Stimulated activated CD4-positive, alpha-beta T cell treated with anti-CD3 and anti-CD28 coated beads, TNF-alpha, amount 100 ng/mL, for 48 hours (primary cell): ENCODE data around the gene AGL.
"Not testable (repeated sequence)": the region's sequence is repeated elsewhere in the genome, so short reads cannot be mapped to it uniquely, and the experiment has no call there.

Experiments used
- DNase-seq, 3 donors: peaks; one replicate each; pipeline ENCODE4 v3.0.0-alpha.2; 2020; ENCODE audit warnings: low read depth in 3 of 3

The AGL gene

DNA sequence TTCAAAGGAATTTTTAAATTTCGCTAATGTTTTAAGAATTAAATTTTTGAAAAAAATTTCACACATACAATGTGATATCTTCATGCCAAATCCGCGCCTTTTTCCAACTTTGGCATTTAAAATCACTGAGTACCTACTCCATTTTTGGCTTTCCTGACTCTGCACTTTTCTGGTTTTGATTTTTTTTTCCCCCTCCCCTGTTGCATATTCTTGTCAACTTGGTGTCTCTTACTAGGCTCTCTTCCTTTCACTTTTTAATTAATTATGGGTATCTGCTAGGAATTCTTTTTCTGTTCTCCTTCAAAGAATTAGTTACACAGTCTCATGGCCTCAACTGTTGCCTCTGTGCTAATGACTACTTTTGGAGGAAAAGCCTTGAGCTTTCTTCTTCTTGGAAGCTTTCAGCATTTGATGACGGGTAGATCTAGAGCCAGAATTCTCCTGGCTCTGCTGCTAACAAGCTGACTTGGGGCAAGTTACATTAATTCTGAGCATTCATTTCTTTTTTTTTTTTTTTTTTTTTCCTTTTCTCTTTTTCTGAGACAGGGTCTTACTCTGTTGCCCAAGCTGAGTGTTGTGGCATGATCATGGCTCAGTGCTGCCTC is 1.8 kb downstream of the AGL start:
- no peak for DNase-seq

DNA sequence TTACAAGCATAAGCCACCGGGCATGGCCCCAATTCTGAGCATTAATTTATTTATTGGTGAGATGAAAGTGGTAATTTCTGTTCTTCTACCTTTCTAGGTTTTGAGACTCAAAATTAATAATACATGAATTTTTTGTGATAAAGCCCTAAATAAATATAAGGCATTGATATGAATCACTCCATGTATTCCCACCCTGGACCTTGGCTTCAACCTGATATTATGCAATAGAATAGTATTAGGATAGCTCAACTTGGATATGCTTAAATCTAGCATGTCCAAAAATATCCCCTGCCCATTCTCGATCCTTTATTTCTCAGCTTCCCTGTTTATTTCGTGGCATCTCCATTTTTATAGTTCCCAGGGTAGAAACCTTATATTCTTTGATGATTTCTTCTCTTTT is 2.5 kb downstream of the AGL start:
- DNase-seq = no peak

DNA sequence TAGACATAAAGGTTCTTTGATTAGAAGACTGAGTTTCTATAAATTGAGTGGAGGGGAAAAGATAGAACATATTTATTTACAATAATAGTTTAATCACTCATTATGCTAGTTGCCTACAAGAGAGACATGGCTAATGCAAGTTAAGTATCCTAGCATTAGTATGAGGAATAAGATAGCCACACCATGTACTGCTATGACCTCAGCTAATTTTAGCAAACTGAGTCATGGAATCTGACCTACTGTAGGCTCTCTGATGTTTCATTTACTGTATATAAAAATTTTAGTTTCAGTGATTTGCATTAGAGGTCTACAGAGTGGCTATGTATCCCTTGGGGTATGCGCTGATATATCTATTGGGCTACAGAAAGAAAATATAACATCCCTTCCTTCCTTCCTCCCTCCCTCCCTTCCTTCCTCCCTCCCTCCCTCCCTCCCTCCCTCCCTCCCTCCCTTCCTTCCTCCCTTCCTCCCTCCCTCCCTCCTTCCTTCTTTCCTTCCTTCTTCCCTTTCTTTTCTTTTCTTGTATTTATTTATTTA is 5.8 kb downstream of the AGL start:
- DNase-seq = no peak

DNA sequence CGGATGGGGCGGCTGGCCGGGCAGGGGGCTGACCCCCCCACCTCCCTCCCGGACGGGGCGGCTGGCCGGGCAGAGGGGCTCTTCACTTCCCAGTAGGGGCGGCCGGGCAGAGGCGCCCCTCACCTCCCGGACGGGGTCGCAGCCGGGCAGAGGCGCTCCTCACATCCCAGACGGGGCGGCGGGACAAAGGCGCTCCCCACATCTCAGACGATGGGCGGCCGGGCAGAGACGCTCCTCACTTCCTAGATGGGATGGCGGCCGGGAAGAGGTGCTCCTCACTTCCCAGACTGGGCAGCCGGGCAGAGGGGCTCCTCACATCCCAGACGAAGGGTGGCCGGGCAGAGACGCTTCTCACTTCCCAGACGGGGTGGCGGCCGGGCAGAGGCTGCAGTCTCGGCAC is 6.9 kb downstream of the AGL start:
- DNase-seq = not testable (repeated sequence)

DNA sequence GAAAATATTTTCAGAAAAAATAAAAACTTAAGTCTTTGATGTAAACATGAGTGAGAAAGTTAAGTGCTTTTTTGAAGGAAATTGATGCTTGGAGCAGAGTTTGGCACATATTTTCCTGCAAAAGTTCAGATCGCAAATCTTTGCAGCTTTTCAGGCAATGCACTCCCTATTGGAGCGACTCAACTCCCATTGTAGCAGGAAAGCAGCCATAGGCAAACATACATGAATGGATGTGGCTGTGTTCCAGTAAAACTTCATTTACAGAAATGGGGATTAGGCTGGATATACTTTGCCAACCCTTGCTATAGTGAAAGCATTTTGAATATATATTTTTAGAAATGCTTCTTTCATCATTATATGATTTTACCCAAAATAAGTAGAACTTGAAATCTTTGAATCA is 8.1 kb downstream of the AGL start:
- DNase-seq = no peak

DNA sequence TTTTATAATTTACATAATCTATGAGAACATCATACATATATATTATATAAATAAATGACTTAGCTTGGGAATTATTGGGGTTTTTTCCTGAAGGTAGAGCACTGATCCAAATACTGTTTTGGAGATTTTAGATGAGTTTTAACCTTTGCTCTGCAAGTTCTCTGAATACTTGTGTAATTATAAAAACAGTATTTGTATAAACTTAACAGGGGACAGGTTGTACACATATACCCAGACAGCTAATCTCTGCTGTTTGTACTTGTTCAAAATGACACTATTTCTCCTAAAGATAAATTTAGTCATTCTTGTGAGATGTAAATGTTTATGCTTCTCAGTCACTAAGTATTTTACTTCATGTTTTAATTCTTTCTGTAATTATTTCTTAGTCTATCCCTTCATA is 8.7 kb downstream of the AGL start:
- no peak for DNase-seq

DNA sequence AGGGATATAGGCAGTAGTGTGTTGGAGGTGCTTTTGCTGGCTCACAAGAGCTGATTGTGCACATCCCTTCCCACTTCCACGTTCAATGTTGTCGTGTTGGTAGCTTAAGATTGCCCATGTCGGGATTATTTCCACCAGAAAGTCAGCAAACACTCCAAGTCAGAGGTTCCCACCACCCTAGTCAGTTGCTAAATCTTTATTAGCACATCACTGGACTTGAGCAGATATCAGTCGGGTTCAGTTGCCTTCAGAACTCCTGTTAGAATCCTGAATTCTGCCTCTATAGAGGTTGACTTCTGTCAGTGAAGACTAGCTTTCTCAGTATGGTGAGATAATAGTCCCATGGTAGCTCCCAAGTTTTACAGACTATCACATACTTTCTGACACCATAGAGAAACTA is 10.5 kb downstream of the AGL start:
- no peak for DNase-seq

DNA sequence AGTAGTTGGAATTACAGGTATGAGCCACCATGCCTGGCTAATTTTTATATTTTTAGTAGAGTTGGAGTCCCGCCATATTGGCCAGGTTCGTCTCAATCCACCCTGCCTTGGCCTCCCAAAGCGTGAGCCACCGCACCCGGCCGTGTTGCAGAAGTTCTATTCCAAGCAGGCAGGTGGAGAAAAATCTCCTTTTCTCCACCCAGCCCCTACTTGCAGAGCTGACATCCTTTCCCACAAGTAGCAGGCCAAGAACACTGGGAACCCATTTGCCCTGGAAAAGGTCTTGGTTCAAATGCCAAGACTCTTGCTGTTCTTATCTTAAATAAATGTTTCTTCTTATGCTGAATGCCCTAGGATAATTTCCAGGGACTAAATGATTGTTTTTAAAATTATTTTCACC is 17.5 kb downstream of the AGL start:
- no peak for DNase-seq

DNA sequence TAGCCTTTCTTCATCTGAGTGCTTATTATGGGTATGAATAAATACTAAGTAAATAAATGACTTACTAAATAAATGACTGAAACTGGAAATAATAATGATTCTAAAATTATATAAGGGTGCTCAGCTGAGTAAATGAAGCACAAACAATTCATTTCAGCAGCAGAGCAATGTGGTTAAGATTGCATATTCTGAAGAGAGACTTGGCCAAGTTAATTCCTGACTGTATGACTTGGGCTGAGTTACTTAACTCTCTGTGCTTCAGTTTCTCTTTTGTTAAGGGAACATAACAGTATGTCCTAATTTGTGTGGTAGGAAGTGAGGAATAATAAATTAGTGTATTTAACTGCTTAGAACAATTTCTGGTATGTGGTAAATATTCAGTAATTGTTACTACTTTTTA is 19.1 kb downstream of the AGL start:
- no peak for DNase-seq

DNA sequence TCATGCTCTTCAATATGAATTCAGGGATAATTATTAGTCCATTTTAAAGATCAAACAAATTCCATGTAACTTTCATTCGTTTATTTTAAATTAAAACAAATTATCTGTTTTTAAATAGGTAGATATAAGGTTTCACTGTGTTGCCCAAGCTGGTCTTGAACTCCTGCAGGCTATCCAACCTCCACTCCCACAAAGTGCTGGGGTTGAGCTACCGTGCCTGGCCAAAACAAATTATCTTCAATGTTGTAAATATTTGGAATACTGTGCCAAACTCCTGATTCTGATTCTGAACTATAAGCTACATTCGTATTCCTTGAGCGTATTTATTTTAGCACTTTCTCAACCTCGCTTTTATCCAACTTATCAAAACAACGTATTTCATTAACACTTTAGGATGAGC is 19.6 kb downstream of the AGL start:
- DNase-seq = no peak

DNA sequence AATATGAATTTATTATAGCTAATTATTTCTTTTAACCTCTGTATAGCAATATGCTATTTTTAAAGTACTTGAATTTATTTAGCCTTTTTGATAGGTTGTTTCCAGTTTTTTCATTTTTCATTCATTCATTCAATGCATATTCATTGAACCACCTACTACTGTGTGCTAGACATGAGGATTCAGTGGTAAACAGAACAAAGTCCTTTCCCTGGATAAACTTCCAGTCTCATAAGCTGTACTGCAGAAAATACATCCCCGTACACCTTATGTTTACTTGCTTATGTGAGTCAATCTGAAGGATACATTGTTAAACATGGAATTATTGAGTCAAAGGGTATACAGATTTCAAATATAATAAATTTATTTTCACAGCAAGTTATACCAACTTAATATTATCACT is 21.9 kb downstream of the AGL start:
- DNase-seq = no peak

DNA sequence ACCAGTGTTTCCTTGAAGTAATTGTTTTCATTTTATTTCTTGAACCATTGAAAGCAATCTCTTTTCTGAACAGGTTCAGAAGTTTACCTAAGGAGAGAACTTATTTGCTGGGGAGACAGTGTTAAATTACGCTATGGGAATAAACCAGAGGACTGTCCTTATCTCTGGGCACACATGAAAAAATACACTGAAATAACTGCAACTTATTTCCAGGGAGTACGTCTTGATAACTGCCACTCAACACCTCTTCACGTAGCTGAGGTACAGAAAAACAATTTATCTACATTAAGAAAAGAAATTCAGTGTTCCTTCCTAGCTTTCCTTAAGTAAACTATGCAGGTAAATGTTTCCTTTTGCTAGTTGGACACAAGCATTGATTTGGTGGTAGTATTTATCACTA is 27.4 kb downstream of the AGL start:
- no peak for DNase-seq

DNA sequence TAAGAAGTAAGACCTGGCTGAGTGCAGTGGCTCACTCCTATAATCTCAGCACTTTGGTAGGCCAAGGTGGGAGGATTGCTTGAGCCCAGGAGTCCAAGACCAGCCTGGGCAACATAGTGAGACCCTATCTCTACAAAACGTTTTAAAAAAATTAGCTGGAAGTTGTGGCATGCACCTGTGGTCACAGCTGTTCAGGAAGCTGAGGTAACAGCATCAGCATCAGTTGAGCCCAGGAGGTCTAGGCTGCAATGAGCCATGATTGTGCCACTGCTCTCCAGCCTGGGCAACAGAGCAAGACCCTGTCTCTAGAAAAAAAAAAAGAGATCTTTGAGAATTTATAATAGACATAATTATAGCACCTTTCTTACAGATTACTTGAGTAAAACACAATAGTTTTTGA is 36.0 kb downstream of the AGL start:
- no peak for DNase-seq

DNA sequence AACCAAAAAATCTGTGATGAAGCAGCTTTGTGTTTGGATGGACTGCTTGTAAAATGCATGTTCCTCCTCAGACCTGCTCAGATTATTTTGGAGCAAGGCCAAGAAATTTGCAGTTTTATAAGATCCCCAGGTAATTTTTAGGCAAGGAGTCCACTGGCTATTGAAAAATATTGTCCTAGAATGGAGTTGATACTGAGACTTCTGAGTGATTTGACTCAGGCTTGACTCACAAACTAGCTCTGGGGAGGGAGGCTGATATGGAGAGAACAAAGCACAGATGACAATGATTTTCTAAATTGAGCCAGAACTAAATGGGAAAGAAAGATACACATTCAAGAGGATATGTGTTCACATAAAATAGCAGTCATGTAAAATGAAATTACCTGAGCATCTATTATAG is 36.7 kb downstream of the AGL start:
- DNase-seq = no peak

DNA sequence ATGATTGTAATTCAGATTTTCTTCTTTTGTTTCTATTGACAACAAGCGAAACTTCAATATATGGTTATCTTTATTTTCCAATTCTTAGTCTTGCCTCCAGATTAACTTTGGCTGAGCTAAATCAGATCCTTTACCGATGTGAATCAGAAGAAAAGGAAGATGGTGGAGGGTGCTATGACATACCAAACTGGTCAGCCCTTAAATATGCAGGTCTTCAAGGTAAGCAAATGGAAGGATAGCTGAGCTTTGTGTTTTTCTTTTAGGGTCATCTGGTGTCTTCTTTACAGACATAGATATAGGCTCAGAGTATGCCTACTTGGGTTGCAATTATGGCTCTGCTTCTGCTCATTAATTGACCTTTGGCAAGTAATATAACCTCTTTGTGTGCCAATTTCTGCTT is 37.7 kb downstream of the AGL start:
- DNase-seq = no peak

DNA sequence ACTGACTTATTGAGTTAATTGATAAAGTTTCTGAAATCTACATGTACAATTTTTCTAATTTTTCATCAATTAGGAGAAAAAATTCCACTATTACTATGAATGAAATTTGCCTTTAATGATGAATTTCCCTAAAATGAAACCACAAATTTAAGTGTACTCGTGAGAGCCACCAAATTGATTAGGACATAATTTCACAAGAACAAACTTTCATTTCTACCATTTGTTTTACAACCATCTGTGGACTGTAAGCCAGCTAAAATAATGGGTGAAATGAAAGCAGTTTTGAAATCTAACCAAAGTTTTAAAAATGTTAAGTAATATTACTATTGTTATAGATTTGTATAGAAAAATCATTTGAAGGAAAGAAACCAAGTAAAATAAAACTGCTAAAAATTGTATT is 41.8 kb downstream of the AGL start:
- no peak for DNase-seq

DNA sequence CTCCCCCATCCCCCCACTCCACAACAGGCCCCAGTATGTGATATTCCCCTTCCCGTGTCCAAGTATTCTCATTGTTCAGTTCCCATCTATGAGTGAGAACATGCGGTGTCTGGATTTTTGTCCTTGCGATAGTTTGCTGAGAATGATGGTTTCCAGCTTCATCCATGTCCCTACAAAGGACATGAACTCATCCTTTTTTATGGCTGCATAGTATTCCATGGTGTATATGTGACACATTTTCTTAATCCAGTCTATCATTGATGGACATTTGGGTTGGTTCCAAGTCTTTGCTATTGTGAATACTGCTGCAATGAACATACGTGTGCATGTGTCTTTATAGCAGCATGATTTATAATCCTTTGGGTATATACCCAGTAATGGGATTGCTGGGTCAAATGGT is 53.1 kb downstream of the AGL start:
- DNase-seq = not testable (repeated sequence)

DNA sequence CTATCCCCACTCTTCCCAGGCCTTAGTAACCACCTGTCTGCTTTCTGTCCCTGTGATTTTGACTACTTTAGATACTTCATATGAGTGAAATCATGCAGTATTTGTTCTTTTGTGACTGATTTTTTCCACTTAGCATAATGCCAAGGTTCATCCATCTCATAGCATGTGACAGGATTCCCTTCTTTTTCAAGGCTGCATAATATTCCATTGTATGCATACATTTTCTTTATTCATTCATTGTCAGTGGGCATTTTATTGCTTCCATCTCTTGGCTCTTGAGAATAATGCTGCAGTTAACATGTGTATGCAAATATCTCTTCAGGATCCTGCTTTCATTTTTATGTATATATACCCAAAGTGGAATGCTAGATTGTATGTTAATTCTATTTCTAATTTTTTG is 56.4 kb downstream of the AGL start:
- DNase-seq = no peak

DNA sequence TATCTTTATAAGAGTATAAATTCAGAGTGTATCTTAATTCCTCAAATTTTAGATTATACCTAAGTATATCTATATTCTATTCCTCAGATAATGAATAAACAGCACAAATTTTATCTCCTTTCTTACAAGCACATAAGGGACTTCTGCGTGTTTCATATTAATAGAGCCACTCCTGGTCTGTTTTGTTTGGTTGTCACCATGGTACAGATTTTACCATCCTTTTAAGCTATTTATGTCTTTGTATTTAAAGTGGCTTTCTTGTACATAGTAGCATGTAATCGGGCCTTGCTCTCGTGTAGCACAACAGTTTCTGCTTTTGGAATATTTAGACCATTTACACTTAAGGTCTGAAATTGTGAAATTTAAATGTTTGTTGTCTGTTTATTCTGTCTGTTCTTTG is 67.1 kb downstream of the AGL start:
- no peak for DNase-seq

DNA sequence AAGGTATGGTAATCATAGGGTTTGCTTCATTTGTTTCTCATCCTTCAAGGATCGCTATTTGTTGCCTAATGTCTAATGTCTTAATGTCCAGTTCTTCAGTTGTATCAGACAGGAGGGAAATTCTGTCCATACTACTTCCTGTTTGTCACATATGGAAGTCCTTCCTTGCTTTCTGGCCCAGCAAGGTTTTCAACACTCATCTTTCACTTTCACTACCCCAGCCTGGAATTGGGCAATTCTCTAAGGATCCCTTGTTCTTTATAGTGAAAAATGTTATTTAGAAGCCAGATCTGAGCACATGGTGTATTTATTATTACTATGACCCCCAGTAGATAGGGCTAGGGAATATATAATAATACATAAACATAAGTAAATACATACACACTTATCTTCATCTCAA is 69.1 kb downstream of the AGL start:
- DNase-seq = no peak

DNA sequence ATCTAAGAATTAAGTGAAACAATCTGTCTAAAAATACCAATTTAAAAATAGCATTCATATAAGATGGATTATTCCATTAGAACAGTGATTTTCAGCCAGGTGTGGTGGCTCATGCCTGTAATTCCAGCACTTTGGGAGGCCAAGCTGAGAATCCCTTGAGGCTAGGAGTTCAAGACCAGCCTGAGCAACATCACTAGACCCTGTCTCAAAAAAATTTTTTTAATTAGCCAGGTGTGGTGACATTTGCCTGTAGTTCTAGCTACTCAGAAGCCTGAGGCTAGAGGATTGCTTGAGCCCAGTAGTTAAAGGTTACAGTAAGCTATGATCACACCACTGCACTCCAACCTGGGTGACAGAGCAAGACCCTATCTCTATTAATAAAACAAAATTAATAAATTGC is 84.6 kb downstream of the AGL start:
- no peak for DNase-seq

DNA sequence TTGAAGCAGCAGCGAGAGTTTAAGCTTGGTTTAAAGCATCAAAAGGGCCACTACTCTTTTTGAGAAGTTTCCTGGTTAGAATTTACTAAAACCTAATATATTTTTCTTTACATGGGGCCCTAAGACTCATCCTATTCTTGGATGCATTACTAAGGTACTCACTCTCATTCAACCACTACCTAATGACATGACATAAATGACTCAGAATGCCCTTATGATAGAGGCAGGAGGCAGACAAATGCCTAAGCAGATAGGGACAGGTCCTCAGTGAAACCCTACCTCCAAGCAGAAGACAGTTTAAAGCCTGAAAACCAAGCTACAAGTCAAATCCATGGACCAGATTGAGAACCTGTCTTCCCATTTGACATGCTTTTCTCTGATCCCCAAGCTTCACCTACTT is 85.4 kb downstream of the AGL start:
- no peak for DNase-seq

DNA sequence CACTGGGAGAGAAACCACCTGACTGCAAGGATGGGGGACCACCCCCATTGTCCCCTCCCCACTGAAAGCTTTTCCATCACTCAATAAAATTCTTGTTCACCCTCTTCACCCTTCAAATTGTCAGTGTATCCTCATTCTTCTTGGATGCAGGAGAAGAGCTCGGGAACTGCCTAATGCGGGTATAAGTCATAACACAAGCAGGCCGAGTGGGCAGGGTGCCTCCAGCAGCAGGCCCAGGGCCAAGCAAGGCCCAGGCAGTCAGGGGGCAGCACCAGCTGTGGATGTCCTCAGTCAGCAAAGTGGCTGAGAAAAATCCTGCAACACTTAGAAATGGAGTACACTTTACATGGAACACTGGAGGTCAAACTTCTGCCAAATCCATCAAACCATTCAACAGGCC is 85.9 kb downstream of the AGL start:
- DNase-seq = no peak

DNA sequence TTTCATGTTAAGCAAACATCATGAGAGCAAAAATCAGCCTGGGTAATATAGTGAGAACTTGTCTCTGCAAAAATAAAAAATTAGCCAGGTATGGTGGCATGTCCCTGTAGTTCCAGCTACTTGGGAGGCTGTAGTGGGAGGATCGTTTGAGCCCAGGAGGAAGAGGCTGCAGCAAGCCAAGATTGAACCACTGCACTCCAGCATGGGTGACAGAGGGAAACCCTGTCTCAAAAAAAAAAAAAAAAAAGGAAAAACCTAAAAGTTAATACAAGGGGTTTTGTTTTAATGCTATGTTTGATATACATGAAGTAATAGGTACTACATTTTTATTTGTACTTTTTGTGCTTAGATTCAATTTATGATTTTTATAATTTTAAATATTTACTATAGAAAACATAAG is 92.6 kb downstream of the AGL start:
- DNase-seq = no peak
